ENCODE data around the gene GPR162.

The GPR162 gene

DNA sequence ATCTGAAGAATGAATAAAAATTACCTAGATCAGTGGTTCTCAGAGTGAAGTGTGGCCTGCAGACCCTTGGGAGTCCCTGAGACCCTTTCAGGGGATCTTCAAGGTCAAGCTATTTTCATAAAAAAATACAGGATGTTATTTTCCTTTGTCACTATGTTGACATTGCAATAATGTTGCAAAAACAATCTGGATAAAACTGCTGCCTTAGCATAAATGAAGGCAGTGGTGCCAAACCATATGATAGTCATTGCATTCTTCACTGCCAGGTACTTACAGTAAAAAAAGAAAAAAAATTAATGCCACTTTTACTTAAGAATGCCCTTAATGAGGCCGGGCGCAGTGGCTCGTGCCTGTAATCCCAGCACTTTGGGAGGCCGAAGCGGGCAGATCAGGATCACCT is 34.3 kb upstream of the GPR162 start:
- no peak for DNase-seq

DNA sequence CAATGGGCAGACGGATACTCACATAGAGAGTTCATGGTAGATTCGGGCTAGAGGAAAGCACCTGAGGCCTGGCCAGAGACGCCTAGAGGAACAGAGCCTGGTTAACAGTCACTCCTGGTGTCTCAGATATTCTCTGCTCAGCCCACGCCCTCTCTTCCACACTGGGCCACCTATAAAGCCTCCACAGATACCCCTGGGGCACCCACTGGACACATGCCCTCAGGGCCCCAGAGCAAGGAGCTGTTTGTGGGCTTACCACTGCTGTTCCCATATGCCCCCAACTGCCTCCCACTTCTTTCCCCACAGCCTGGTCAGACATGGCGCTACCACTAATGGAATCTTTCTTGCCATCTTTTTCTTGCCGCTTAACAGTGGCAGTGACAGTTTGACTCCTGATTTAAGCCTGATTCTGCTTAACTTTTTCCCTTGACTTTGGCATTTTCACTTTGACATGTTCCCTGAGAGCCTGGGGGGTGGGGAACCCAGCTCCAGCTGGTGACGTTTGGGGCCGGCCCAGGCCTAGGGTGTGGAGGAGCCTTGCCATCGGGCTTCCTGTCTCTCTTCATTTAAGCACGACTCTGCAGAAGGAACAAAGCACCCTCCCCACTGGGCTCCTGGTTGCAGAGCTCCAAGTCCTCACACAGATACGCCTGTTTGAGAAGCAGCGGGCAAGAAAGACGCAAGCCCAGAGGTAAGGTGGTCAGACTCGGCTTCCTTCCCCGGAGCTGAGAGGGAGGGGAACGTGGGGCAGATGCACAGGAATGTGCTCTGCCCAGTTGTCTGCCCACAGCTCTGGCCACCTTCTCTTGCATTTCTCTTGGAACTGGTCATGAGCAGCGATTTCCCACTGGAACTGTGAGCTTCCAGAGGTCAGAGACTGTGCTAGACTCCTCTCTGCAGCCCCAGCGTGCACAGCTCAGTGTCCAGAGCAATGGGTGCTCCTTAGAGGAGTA is 32.4 kb upstream of the GPR162 start, which contains the start of gene CD4:
CD4 (plus strand) TSS at position 557 of the 953 bp plus-strand sequence. CDS start 10,611 bp downstream, outside the sequence.
- DNase-seq, result peak; percentile 60

- peak; percentile 1 for DNase-seq
Observed at GRCh38 chr12:6790496-6791150, 31.0 kb upstream of the GPR162 start.

DNA sequence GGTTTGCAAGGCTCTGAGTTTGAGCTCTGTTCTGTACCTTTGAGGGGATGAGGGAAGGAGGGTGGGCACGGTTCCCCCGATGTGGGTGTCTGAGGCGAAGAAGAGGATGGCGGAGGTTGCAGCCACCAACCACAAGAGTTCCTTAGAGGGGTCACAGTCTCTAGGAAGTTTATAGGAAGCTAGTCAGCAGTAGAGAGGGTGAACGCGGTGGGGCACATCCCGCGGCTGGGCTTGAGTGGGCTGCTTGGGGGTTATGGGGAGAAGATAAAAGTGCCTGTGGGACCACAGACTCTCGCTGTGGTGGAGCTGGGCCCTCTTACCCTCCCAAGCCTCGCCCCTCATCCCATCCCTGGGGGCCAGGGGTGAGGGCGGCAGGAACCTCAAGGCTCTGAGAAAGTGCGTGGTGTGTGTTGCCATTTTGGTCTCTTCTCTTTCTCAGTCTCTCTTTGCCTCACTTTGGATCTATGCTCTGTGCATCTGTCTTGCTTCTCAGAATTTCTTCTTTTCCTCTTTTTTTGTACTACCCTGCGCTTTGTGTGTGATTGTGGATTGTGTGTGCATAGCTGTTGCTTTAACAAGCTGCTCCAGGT is 29.6 kb upstream of the GPR162 start:
- DNase-seq, result peak; percentile 1

DNA sequence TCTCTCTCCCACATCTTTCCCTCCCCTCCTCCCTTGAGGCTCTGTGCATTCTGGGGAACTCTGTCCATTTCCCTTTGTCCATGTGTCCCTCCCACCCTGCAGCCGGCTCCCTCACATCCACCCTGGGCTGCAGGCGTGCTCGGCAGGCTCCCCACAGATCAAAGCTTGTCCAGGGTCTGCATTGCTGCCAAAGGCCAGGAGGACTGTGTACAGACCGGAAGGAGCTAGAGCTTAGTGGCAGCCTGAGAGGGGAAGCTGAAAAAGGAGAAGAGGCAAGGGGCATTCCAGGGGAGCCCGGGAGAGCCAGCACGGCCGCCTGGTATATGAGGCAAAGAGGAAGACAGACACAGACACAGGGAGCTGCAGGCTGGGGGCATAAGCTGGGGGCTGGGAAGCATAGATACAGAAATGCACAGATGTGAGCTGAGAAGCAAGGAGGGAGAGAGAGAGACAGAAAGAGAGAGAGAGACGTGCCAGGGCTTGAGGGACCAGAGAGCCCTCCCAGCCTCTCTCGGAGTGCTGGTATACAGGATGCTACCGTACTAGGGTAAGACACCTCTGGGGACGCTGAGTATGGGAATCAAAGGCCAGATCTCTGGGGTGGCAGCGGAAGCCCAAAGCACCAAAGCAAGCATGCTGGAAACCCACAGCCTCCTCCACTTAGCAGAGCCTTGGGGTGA is 29.0 kb upstream of the GPR162 start:
- DNase-seq, result peak; percentile 16

GRCh38 chr12:6795088-6795487 is 26.5 kb upstream of the GPR162 start:
- DNase-seq, result no peak

DNA sequence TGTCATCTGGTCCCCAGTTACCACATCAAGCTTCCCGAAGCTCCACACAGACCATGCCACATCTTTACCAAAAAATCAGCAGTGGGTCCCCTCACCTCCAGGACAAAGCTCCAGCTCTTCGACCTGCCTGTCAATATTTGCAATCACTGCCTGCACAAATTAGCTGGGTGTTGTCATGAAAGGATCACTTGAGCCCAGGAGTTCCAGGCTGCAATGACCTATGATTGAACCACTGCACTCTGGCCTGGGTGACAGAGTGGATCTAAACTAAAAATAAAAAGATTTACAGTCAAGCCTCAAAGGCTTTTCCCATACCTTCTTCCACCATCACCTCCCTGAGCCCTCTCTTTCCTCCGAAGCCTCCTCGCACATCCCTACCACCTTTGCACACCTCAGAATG is 25.0 kb upstream of the GPR162 start:
- peak; percentile 1 for DNase-seq

DNA sequence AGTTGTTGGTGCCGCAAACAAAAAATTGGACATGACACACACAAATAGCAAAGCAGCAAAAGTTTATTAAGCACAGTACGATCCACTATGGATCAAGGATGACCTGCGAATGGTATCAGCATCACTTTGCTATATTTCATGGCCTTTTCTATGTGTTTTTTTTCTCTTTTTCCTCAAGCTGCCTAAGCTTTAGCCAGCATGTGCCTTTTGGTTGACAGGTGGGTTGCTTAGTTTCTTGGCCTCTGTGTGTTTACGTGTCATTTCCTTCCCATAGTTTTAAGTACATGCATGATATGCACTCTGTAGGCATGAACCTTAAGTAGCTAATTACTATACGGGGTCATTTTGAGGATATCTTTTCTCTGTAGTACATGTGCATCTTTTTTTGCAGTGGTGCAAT is 22.5 kb upstream of the GPR162 start:
- peak; percentile 5 for DNase-seq

DNA sequence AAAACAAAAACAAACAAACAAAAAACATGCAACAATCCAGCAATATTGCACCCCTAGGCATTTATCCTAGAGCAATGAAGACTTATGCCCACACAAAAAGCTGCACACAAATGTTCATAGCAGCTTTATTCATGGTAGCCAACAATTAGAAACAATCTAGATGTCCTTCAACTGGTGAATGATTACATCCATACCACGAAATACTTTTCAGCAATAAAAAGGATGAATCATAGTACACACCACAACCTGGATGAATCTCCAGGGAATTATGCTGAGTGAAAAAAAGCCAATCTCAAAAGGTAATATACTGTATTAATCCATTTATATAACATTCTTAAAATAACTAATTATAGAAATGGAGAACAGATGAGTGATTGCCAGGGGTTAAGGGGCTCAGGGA is 14.5 kb upstream of the GPR162 start:
- no peak for DNase-seq

DNA sequence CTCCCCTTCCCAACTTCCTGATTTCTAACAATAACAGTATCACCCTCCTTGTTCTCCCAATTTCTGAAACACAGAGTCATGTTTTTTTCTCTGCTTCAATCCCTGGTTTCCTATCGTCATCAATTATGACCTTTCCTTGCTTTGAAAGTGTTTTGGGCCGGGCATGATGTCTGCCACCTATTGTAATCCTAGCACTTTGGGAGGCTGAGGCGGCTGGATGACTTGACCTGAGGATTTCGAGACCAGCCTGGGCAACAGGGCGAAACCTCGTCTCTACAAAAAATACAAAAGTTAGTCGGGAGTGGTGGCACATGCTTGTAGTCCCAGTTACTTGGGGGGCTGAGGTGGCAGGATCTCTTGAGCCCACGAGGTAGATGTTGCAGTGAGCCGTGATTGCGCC is 12.6 kb upstream of the GPR162 start:
- no peak for DNase-seq

DNA sequence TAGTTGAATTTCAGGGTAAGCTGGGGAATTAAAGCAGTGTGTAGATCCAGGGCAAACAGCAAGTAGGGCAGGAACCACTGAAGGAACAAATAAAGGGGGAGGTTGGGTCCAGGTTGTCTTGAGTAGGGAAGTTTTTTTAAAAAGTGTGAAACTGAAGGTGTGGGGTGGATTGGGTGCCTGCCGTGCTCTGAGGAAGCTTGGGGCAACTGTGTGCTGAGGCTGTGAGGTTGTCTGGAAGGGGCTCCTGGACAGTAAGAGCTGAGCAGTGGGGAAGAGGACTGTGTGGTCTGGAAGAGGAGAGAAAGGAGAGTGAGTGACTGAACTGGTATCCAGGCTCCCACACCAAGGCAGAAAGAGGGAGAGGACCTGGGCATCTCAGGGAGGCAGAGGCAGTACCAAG is 10.9 kb upstream of the GPR162 start:
- no peak for DNase-seq

GRCh38 chr12:6813363-6813762 is 8.3 kb upstream of the GPR162 start:
- DNase-seq, result peak; percentile 2

- peak; percentile 1 for DNase-seq
Observed at GRCh38 chr12:6816598-6816997, 5.0 kb upstream of the GPR162 start.

- DNase-seq, result peak; percentile 1
Observed at GRCh38 chr12:6817098-6817497, 4.5 kb upstream of the GPR162 start.

GRCh38 chr12:6817662-6818157 is 3.9 kb upstream of the GPR162 start:
- DNase-seq, result no peak

DNA sequence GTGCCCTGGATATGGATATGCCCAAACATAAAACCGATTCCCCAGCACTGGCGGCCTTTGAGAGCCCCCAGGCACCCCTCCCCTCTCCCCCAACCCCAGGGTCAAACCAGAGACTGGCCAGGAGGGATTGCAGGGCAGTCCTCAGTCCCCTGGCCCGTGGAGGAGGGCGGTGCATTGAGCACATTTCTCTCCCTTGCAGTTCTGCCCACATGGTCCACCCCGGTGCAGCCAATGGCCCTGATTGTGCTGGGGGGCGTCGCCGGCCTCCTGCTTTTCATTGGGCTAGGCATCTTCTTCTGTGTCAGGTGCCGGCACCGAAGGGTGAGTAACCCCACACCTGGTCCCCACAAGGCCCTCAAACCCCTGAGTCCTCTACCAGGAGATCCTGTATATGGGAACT is 3.4 kb upstream of the GPR162 start:
- DNase-seq, result peak; percentile 26

DNA sequence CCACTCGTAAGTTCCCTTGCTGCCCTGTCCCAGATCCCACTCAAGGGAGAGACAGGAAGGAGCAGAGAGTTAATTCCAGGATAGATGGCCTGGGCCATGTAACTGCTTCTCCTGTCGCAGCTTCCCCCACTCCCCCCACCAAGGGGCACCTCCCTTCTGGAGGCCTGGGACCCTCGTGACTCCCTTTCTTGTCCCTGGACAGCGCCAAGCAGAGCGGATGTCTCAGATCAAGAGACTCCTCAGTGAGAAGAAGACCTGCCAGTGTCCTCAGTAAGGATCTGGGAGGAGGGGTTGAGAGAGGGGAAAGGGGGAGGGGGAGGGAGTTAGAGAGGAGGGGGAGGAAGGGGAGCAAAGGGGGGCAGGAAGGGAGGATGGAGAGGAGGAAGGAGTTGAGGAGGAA is 3.0 kb upstream of the GPR162 start:
- DNase-seq, result peak; percentile 1

DNA sequence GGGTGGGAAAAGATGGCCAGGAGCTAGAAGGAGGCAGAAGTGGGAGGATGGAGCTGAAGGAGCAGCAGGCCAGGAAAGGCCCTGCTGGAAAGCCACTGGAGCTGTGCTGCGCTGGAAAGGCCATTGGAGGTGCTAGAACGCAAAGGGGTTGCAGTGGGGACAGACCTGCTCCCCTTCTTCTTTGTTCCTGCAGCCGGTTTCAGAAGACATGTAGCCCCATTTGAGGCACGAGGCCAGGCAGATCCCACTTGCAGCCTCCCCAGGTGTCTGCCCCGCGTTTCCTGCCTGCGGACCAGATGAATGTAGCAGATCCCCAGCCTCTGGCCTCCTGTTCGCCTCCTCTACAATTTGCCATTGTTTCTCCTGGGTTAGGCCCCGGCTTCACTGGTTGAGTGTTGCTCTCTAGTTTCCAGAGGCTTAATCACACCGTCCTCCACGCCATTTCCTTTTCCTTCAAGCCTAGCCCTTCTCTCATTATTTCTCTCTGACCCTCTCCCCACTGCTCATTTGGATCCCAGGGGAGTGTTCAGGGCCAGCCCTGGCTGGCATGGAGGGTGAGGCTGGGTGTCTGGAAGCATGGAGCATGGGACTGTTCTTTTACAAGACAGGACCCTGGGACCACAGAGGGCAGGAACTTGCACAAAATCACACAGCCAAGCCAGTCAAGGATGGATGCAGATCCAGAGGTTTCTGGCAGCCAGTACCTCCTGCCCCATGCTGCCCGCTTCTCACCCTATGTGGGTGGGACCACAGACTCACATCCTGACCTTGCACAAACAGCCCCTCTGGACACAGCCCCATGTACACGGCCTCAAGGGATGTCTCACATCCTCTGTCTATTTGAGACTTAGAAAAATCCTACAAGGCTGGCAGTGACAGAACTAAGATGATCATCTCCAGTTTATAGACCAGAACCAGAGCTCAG is 2.3 kb upstream of the GPR162 start:
- DNase-seq, result peak; percentile 2

DNA sequence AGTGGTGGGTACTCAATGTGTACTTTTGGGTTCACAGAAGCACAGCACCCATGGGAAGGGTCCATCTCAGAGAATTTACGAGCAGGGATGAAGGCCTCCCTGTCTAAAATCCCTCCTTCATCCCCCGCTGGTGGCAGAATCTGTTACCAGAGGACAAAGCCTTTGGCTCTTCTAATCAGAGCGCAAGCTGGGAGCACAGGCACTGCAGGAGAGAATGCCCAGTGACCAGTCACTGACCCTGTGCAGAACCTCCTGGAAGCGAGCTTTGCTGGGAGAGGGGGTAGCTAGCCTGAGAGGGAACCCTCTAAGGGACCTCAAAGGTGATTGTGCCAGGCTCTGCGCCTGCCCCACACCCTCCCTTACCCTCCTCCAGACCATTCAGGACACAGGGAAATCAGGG is 1.5 kb upstream of the GPR162 start:
- peak; percentile 1 for DNase-seq

DNA sequence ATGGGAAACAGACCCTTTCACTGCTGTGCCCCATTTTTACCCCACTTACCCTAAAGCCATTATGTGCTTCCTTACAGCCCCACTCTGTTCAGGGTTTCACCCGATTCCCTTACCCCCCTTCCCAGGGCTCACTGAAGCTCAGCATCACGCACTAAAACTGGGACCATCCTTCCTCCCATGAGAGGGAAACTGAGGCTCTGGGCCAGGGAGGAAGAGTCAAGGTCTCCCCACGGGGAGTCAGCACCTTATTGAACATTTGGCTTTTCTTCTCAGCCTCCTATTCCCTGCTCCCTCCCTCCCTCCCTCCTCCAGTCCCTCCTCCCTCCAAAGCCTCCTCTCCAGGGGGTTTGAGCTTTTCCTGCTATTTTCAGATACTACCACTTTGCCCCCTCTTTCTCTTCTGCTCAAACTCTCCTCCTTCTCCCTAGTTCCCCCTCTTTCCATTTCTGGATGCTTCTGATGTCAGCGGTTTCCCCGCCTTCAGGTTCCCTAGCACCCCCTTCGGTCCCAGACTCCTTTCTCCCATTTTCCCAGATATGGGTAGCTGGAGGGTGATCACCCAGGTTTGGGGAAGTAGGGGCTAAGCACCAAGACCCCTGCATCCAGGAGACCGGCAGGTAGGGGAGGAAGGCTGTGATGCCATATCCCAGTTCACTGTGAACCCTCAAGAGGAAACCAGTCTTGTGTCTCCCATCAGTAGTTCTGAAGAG is 960 bp downstream of the GPR162 start:
- DNase-seq, result no peak

Data from RPMI8226 (cell line).